H9 (cell line): ENCODE results near the gene SERPINA3. TPM values are rescaled to one million over a fixed set of nuclear protein-coding genes. Genes with fewer than 3 reads are reported as not detected.

ENCODE experiments used
- DNase-seq: peaks from one replicate; pipeline ENCODE4 v3.0.0-alpha.2; 2017
- H2AFZ ChIP-seq: one replicate; pipeline ENCODE4 v1.6.1; 2013; ENCODE audit warnings: mild to moderate bottlenecking, low read length, control low read depth, moderate library complexity
- H2AK5ac ChIP-seq: 2 replicates; pipeline ENCODE4 v1.6.1; 2013; ENCODE audit warnings: low read length, control low read depth, mixed read lengths; ENCODE audit not compliant: insufficient read length
- H2BK120ac ChIP-seq: one replicate; pipeline ENCODE4 v1.6.1; 2013; ENCODE audit warnings: low read depth, mild to moderate bottlenecking, low read length, control low read depth, inconsistent platforms; ENCODE audit not compliant: poor library complexity, severe bottlenecking
- H2BK12ac ChIP-seq: 2 replicates; pipeline ENCODE4 v1.6.1; 2013; ENCODE audit warnings: low read length, control low read depth, mixed read lengths, low read depth; ENCODE audit not compliant: insufficient read length
- H2BK15ac ChIP-seq: 2 replicates; pipeline ENCODE4 v1.6.1; 2013; ENCODE audit warnings: low read depth, low read length, control low read depth
- H2BK20ac ChIP-seq: one replicate; pipeline ENCODE4 v1.6.1; 2013; ENCODE audit warnings: low read depth, mild to moderate bottlenecking, low read length, control low read depth, inconsistent platforms; ENCODE audit not compliant: poor library complexity, severe bottlenecking
- H2BK5ac ChIP-seq: 2 replicates; pipeline ENCODE4 v1.6.1; 2013; ENCODE audit warnings: low read length, control low read depth, mixed read lengths; ENCODE audit not compliant: insufficient read length
- H3K14ac ChIP-seq: 2 replicates; pipeline ENCODE4 v1.6.1; 2013; ENCODE audit warnings: low read length, control low read depth; ENCODE audit not compliant: insufficient read depth
- H3K18ac ChIP-seq: 2 replicates; pipeline ENCODE4 v1.6.1; 2013; ENCODE audit warnings: low read depth, mild to moderate bottlenecking, mixed read lengths, low read length, control low read depth; ENCODE audit not compliant: insufficient read length
- H3K23ac ChIP-seq: 2 replicates; pipeline ENCODE4 v1.6.1; 2013; ENCODE audit warnings: low read length, control low read depth, mixed read lengths, low read depth; ENCODE audit not compliant: insufficient read length
- H3K23me2 ChIP-seq: 2 replicates; pipeline ENCODE4 v1.6.1; 2013; ENCODE audit warnings: low read depth, mild to moderate bottlenecking, mixed read lengths, low read length, control low read depth; ENCODE audit not compliant: insufficient read length, poor library complexity, severe bottlenecking
- H3K27ac ChIP-seq: 2 replicates; pipeline ENCODE4 v1.5.1; 2013; ENCODE audit warnings: low read length, control low read depth, mixed read lengths, low read depth; ENCODE audit not compliant: insufficient read length
- H3K27me3 ChIP-seq: 2 replicates; pipeline ENCODE4 v1.6.1; 2013; ENCODE audit warnings: low read length, control low read depth, inconsistent platforms; ENCODE audit not compliant: insufficient read depth
- H3K4ac ChIP-seq: 2 replicates; pipeline ENCODE4 v1.6.1; 2013; ENCODE audit warnings: low read depth, mild to moderate bottlenecking, control low read depth, inconsistent platforms, low read length, moderate library complexity
- H3K4me1 ChIP-seq: 2 replicates; pipeline ENCODE4 v1.6.1; 2013; ENCODE audit warnings: low read length, control low read depth, inconsistent platforms; ENCODE audit not compliant: insufficient read depth
- H3K4me2 ChIP-seq: 2 replicates; pipeline ENCODE4 v1.6.1; 2013; ENCODE audit warnings: low read length, control low read depth, mixed read lengths; ENCODE audit not compliant: insufficient read length, insufficient read depth
- H3K56ac ChIP-seq: 2 replicates; pipeline ENCODE4 v1.6.1; 2013; ENCODE audit warnings: low read depth, mild to moderate bottlenecking, mixed read lengths, low read length, control low read depth; ENCODE audit not compliant: insufficient read length
- H3K79me1 ChIP-seq: 2 replicates; pipeline ENCODE4 v1.6.1; 2013; ENCODE audit warnings: low read depth, mild to moderate bottlenecking, moderate library complexity, low read length, control low read depth, inconsistent platforms; ENCODE audit not compliant: insufficient read depth, poor library complexity, severe bottlenecking
- H3K79me2 ChIP-seq: 2 replicates; pipeline ENCODE4 v1.6.1; 2013; ENCODE audit warnings: low read length, control low read depth, inconsistent platforms; ENCODE audit not compliant: insufficient read depth
- H3K9ac ChIP-seq: 2 replicates; pipeline ENCODE4 v1.6.1; 2013; ENCODE audit warnings: low read length, control low read depth, mixed read lengths; ENCODE audit not compliant: insufficient read length; ENCODE audit errors: extremely low read depth
- H3K9me3 ChIP-seq: one replicate; pipeline ENCODE4 v1.6.1; 2013; ENCODE audit warnings: low read depth, low read length, inconsistent platforms; ENCODE audit not compliant: control insufficient read depth
- H3T11ph ChIP-seq: one replicate; pipeline ENCODE4 v1.6.1; 2013; ENCODE audit warnings: mild to moderate bottlenecking, low read length, control low read depth, inconsistent platforms
- H4K20me1 ChIP-seq: one replicate; pipeline ENCODE4 v1.6.1; 2013; ENCODE audit not compliant: control insufficient read depth, insufficient read length, insufficient read depth
- H4K5ac ChIP-seq: 2 replicates; pipeline ENCODE4 v1.6.1; 2013; ENCODE audit warnings: low read depth, mild to moderate bottlenecking, mixed read lengths, low read length, control low read depth; ENCODE audit not compliant: insufficient read length
- H4K8ac ChIP-seq: replicated peaks from 2 replicates; pipeline ENCODE4 v1.6.1; 2013; ENCODE audit warnings: low read length, control low read depth, mixed read lengths, low read depth; ENCODE audit not compliant: insufficient read length
- H4K91ac ChIP-seq: 2 replicates; pipeline ENCODE4 v1.6.1; 2013; ENCODE audit warnings: low read depth, mild to moderate bottlenecking, moderate library complexity, mixed read lengths, low read length, control low read depth; ENCODE audit not compliant: insufficient read length
- H3K27ac Mint-ChIP-seq, 3 experiments: 2 replicates in 2 of 3; 3 replicates in 1 of 3; pipeline ENCODE4 v1.8.0; 2020 to 2021; ENCODE audit warnings: mixed read lengths in 3 of 3, mild to moderate bottlenecking in 1 of 3, moderate library complexity in 1 of 3
- H3K27me3 Mint-ChIP-seq: 2 replicates; pipeline ENCODE4 v1.8.0; 2021; ENCODE audit warnings: low read depth, mild to moderate bottlenecking, moderate library complexity, mixed read lengths
- H3K36me3 Mint-ChIP-seq, 3 experiments: 2 replicates in 2 of 3; 3 replicates in 1 of 3; pipeline ENCODE4 v1.8.0; 2020 to 2021; ENCODE audit warnings: low read depth in 3 of 3, mixed read lengths in 3 of 3; ENCODE audit not compliant: insufficient read depth in 1 of 3
- H3K4me1 Mint-ChIP-seq, 2 experiments: 2 replicates each; pipeline ENCODE4 v1.8.0; 2020; ENCODE audit warnings: mixed read lengths in 2 of 2
- H3K4me3 Mint-ChIP-seq, 2 experiments: 2 replicates in 1 of 2; 3 replicates in 1 of 2; pipeline ENCODE4 v1.8.0; 2020 to 2021; ENCODE audit warnings: mild to moderate bottlenecking in 2 of 2, mixed read lengths in 2 of 2, moderate library complexity in 1 of 2
- H3K9me3 Mint-ChIP-seq, 2 experiments: 2 replicates in 1 of 2; 3 replicates in 1 of 2; pipeline ENCODE4 v1.8.0; 2020; ENCODE audit warnings: mild to moderate bottlenecking in 2 of 2, mixed read lengths in 2 of 2, moderate library complexity in 1 of 2
- CTCF ChIP-seq: fragments of 200-600 bp; sonication (generic); conservative IDR thresholded peaks from 3 replicates; pipeline ENCODE4 v1.8.0; 2021; ENCODE audit warnings: antibody characterized with exemption, mild to moderate bottlenecking
- WGBS: extraction: QIAGEN DNeasy Blood & Tissue Kit; methylation state at CpG from one replicate; pipeline ENCODE4 v1.1.7; 2013; ENCODE audit warnings: missing lambda C conversion rate, low lambda C conversion rate, mixed read lengths; ENCODE audit not compliant: insufficient read length; ENCODE audit errors: extremely low coverage; 5-methylcytosine and 5-hydroxymethylcytosine counted together
- total RNA-seq: library from RNA; stranded (reverse); gene quantifications from 2 replicates; pipeline ENCODE4 v1.2.1, GENCODE V29; 2021

The SERPINA3 gene
- total RNA-seq, 1 experiment from 2014 or later = not detected

- Histone ChIP-seq H3K27me3 (no peaks in the 10 kb centered on the region), H2BK5ac (no peak overlapping the region), H2AFZ (no peak overlapping the region), H3K4me1 (0 out of 2 replicates have a peak, but pooled peaks cover 2% of the 10 kb centered on the region), H3K79me2 (no peaks in the 10 kb centered on the region), H3K56ac (no peak overlapping the region), H4K91ac (no peak overlapping the region), H3K23me2 (no peaks in the 10 kb centered on the region), H3K27ac (no peak overlapping the region), H2BK120ac (no peak overlapping the region), H2BK15ac (no peak overlapping the region), H4K5ac (no peak overlapping the region), H3K79me1 (no peaks in the 10 kb centered on the region), H3T11ph (no peak overlapping the region), H3K9ac (no peak overlapping the region), H3K14ac (no peak overlapping the region), H3K4me2 (no peak overlapping the region), H3K23ac (no peak overlapping the region), H2BK20ac (no peak overlapping the region), H2BK12ac (no peak overlapping the region), H3K9me3 (no peaks in the 10 kb centered on the region), H4K20me1 (no peaks in the 10 kb centered on the region), H3K18ac (no peak overlapping the region), H3K4ac (no peak overlapping the region), H4K8ac (no peak overlapping the region), H2AK5ac (no peak overlapping the region)
- Mint-ChIP-seq H3K4me1 (peaks cover 20 to 24% of the 10 kb centered on the region in 2 experiments), H3K4me3 (no peak overlapping the region), H3K27me3 (peaks cover 20% of the 10 kb centered on the region), H3K9me3 (no peaks in the 10 kb centered on the region), H3K36me3 (peaks cover 0 to 5% (median 0%) of the 10 kb centered on the region in 3 experiments; a peak in 3 of 7 replicates), H3K27ac (no peak overlapping the region; a peak in 1 of 7 replicates)
- no CpG with 5 or more reads among the region's 11 CpGs for WGBS
- no peak for TF ChIP-seq CTCF
- DNase-seq = no peak
Measured at GRCh38 chr14:94600148-94600545, 12.0 kb upstream of the SERPINA3 start.
